Right lobe of liver (tissue), 4 donors: ENCODE measurements around the gene NOTCH3.

Experiments
- CTCF ChIP-seq, 4 donors: fragments of 200-600 bp in 3 of 4; fragments of 450-650 bp in 1 of 4; IDR thresholded peaks; one replicate each; pipeline versions ENCODE4 v1.5.1 to v1.8.0; 2016 to 2022; ENCODE audit warnings: antibody characterized with exemption in 4 of 4, mild to moderate bottlenecking in 2 of 4
- POLR2A ChIP-seq: fragments of 450-650 bp; IDR thresholded peaks from one replicate; pipeline ENCODE4 v1.6.1; 2017; ENCODE audit warnings: antibody characterized with exemption, mild to moderate bottlenecking
- donor health status: DM: no; HTN: no; CAD: no.
- donor health status: DM: no; HTN: no; CAD: no.
- donor health status: DM: no; HTN: yes; CAD: no.

- TF ChIP-seq CTCF (IDR thresholded peaks at IDR 0.05) = no peak
- no peak for TF ChIP-seq POLR2A
Observed at GRCh38 chr19:15191514-15191913, 9.3 kb downstream of the NOTCH3 start.
